Activated CD8-positive, alpha-beta memory T cell treated with anti-CD3 and anti-CD28 coated beads, Interleukin-2, amount 50 U/mL, for 24 hours (primary cell): ENCODE data around the gene EXOC4.
A peak's percentile ranks its signal among the peaks of the same experiment; 100 is the strongest.

Source experiments
- DNase-seq: peaks from one replicate; pipeline ENCODE4 v3.0.0-alpha.2; 2020; ENCODE audit errors: extremely low read depth

EXOC4 gene

DNA sequence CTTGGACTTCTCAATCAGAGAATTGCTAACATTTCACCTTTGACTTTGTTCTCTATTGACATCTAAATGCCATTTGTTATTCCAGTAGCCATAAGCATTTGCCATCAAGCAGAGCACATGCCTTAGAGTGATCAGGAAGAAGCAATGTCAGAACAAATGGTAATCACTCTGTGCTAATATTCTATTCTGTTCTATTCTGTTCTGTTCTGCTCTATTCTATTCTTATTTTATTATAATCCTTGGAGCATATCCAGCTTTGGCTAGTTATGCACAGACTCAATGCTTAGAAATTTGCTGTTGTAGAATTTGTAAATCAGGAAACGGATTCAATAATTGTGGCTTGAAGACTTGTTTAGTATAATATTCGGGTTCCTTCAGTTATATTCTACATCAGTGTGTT lies 175.4 kb downstream of the EXOC4 start:
- no peak for DNase-seq

DNA sequence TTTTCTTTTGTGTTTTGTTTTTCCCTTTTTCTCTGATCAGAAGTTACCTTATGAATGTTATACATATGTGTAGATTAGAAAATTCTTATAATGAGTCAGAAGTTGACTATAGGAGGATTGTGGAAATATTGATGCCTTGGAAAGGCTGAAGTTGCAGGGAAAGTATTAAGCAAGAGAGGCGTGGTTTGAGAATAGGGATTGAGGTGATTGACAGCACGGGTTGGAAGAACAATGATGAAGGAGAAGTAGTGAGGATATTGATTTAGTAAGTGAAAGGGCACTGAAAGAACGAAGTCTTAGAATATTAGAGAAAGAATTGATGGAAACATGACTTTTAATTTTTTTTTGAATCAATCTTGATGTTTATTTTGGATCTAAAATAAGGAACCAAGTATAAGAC lies 176.0 kb downstream of the EXOC4 start:
- DNase-seq: no peak

DNA sequence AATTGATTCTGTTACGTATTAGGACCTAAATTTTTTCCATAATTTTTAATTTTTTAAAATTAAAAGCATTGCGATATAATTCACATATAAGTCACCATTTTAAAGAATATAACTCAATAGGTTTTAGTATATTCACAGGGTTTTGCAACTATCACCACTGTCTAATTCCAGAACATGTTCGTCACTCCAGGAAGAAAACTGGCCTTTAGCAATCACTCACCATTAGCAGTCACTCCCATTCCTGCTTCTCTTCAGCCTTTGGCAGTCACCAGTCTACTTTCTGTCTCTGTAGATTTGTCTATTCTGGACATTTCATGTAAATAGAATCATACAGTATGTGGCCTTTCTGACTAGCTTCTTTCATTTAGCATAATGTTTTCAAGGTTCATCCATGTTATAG lies 176.5 kb downstream of the EXOC4 start:
- DNase-seq: no peak

- no peak for DNase-seq
Measured at GRCh38 chr7:133431134-133431724, 178.4 kb downstream of the EXOC4 start.

GRCh38 chr7:133433165-133433812 lies 180.4 kb downstream of the EXOC4 start:
- no peak for DNase-seq

DNA sequence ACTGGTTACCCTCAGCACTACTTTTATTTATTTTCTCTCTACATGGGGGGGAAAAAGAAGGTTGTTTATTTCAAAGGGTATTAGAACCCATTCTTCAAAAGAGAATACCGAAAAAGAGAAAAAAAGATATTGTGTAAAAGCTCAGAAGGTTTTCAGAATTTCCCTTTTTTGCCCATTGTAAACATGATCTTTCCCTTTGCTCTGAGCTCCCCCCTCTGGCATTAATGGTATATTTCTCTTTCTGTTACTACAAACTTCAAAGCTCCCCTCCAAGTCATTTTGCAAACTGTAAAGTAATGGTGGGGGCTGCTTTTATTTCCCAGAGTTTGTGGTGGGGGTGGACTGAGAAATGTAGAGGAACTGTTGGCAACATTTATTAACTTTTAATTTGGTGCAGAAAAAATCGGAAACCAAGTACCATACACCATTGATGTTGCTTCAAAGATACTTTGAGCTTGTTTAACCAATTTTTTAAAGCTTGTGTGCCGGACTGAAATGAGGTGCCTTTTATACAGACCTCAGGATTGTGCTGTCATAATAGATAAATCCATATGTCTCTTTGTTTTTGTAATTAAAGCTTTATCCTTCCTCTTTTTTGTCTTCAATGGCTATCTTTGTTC lies 181.5 kb downstream of the EXOC4 start:
- no peak for DNase-seq

DNA sequence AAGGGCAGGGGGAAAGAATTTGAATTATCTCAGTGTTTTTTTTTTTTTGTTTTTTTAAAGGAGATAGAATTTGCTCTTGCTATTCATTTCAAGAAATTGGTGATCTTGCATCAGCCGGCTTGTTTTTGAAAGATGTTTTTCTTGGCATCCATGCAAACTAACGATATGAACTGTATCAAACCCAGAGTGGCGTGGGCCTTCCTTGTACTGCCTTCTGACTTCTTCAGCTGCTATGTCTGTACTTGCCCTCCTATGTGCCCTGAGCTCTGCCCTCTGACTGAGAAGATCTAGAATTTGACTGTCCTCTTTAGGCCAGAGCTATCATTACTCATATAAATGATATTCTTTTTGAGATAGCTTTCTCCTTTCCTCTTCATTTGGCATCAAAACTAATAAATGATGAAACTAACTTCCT lies 183.1 kb downstream of the EXOC4 start:
- DNase-seq: no peak

DNA sequence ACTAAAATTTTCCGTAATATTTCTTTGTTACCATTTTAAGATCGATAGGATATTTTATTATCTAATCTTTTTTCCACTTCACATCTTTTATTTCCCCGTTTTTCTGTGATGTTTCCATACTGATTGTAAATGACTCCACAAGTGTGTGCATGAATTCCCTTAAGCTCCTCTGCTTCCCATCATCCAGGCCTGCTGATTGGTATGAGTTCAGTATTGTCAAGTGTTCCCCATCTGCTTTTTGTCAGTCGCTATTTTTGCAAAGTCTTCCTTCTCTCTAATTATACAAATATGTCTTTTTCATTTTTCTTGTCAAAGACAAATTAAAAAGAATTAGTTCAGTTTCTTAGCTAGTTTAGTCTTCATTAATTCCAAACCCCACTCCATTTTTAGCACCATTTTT lies 184.7 kb downstream of the EXOC4 start:
- DNase-seq: no peak

DNA sequence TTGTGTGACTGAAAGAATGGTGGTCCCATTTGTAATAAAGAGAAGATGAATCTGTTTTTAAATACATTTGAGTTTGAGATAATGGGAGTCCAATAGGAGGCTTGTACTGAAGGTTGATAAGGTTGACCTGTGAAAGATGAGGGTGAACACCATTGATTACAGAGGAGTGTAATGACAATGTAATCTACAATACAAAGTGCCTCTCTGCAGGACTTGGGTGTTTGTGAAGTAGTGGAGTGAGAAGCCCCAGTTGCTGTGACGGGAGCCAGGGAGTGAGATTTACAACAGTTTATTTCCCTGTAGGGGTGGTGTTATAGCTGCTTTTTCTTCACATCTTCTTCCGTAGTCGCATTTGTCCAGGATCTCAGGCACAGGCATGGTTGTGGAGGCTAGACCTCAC lies 189.9 kb downstream of the EXOC4 start:
- no peak for DNase-seq

DNA sequence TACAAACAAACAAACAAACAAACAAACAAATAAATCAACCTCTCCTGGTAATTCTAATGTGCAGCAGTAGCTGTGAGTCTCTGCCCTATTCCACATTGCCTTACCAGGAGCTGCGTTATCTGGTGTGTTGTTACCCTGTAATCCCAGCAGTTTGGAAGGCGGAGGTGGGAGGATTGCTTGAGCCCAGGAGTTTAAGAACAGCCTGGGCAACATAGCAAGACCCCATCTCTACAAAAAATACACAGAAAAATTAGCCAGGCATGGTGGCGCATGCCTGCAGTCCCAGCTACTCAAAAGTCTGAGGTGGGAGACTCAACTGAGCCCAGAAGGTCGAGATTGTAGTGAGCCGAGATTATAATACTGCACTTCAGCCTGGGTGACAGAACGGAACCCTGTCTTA lies 192.7 kb downstream of the EXOC4 start:
- no peak for DNase-seq

GRCh38 chr7:133448012-133448411 lies 195.1 kb downstream of the EXOC4 start:
- no peak for DNase-seq

- DNase-seq: no peak
Measured at GRCh38 chr7:133452577-133452976, 199.7 kb downstream of the EXOC4 start.

DNA sequence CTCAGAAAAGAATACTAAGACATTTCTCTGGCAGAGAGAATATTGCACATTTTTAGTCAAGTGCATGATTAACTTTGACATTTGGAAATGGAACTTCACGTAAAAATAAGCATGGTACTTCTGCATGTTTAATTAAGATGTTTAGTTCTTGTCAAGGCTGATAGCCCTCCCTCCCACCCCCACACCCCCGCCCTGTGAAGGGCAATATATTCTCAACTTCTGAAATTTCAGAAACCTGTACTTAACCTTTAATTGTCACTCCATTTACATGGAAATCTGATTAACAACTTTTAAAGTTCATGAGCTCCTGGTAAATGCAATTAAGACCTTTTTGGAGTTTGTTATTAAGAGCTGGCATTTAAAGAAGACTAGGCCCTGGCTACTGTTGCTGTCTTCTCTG lies 205.8 kb downstream of the EXOC4 start:
- DNase-seq: no peak

- DNase-seq: no peak
Measured at GRCh38 chr7:133461421-133461820, 208.5 kb downstream of the EXOC4 start.

DNA sequence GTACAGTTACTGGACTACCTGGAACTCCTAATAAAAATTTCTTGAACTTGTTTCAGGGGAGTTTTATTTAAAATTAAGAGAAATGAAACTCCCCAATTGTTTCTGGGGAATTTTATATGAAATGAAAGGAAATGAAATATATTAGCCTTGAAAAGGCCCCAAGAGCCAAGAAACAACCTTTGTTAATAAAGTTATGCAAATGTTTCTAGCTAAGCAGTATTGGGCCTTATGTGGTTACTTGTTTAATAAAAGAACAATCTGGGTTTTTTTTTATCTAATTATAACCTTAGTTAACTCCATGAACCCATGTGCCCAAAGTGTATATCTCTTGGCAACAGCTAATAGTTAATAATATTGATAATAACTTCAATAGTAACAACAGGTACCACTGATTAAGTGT lies 222.8 kb downstream of the EXOC4 start:
- DNase-seq: no peak

GRCh38 chr7:133477791-133478190 lies 224.9 kb downstream of the EXOC4 start:
- DNase-seq: no peak

DNA sequence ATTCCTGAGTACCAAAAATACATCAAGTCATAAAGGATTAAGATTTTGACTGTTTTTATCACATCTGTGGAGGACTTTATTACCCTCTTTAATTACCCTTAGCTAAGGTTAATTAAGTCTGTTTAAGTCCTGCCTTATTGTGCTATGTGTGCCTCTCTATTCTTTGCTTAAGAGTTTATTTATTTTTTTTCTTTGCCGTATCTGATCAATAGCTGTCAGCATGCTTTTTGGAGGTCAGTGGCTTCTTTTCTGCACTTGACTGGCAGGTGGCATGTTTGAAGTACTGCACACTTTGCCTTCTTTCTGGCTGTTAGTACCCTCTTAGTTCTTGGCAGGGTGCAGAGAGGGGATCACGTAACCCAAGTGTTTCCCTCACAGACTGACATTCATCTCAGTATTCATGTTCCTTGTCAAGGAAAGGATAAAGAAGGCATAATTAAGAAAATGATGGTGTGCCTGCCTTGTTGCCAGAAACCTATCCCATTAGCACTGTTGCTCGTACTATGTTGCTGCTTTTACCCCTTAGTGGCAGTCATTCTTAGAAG lies 225.8 kb downstream of the EXOC4 start:
- no peak for DNase-seq

GRCh38 chr7:133479456-133480065 lies 226.7 kb downstream of the EXOC4 start:
- DNase-seq: no peak

DNA sequence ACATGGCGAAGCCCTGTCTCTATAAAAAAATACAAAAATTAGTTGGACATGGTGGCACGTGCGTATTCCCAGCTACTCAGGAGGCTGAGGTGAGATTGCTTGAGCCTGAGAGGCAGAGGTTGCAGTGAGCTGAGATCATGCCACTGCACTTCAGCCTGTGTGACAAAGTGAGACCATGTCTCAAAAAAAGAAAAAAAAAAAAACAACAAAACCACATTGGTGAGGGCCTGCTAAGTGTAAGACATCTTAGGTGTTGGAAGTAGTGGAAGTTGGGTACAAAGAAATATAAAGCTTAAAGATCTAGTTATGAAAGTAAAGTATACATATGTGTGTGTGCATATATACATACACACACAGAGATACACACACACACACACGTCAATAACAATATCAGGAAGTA lies 228.0 kb downstream of the EXOC4 start:
- no peak for DNase-seq

DNA sequence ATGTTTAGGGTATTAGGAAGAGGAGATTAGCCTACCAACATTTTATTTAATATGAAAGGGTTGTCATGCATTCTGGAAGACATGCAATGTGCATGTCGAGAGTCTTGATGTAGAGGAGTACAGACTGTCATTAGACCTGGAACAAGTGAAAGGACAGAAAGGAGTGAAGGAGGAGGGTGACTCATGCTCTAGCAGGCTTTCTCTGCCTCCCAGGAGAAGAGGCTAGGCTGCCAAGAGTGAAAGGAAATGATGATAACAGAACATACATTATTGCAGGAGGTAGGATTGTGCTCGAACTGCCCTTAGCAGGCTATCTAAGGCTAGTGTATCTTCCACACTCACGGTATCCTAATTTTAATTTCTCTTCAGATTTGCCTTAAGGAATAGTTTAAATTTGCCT lies 228.8 kb downstream of the EXOC4 start:
- DNase-seq: no peak

DNA sequence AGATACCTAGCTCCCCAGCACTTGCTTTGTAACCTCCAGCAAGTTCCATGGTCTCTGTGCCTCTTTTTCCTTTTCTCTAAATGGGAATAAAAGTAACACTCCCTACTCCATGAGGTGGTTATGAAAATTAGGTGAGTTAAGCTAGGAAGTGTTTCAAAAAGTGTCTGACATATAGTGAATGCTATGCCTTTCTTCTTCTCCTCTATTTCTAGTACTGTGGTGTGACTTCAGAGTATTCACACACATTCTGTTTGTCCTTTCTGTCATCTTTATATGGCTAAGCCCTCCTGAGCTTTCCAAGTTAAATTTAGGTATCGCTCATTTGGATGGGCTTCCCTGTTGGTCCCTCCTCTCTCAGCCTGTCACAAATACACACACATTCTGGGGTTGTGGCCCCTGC lies 229.7 kb downstream of the EXOC4 start:
- DNase-seq: no peak

GRCh38 chr7:133484086-133484485 lies 231.2 kb downstream of the EXOC4 start:
- DNase-seq: peak; percentile 6

DNA sequence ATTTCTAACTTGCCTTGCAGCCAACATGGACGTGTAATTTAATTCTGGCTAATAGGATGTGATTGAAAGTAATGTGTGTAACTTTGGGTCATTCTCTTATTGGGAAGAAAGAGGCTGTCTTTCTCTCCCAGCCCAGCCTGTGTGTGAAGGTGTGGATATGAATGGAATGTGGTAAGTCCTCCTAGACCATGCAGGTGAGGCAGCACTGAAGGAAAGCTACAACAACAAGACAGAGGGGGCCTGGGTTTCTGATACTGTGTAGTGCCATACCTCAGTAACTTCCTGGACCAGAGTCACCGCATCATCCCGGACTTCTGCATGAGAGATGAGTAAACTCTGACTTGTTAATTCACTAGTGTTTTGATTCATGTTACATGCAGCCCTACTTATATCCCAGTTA lies 237.0 kb downstream of the EXOC4 start:
- DNase-seq: no peak
